Glomerular visceral epithelial cell (primary cell): ENCODE results near the gene PRELID2.

Source experiments
- DNase-seq: peaks from one replicate; pipeline ENCODE4 v3.0.0-alpha.2; 2016; ENCODE audit errors: extremely low spot score

PRELID2 gene

DNA sequence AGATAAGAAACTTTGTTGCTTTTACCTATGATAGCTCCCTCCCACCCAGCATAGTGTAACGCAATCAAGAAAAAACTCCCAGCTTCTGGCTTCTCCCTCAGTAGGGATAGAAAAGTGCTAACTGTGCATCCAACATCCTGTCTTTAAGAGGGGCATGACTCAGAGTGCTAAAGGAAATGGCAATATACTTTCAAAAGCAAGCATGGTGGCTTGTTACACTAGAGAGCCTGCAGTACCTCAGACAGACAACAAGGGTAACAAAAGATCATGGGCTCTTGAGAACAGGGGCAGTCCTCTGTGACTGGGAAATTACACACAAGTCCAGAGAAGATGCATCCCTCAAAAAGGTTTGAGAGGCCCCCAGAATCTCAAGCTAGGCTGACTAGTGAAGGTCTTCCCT, 37.8 kb downstream of the PRELID2 start:
- DNase-seq = peak; percentile 18

DNA sequence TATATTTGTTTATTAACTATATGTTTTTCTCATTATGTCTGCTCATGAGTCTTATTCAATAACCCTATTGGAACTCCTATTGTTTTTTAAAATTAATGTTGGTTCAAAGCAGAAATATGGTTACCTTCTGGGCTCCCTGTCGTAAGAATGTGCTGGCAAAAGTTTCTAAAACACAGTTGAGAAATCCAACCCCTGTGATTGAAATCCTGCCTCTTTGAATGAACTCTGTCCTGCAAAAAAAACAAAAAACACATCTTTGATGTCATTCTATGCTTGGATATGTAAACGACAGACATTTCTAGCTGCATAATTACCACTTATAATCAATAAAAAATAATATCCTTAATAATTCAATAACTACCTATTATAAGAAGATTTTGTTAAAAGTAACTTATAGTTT, 38.8 kb downstream of the PRELID2 start:
- no peak for DNase-seq

DNA sequence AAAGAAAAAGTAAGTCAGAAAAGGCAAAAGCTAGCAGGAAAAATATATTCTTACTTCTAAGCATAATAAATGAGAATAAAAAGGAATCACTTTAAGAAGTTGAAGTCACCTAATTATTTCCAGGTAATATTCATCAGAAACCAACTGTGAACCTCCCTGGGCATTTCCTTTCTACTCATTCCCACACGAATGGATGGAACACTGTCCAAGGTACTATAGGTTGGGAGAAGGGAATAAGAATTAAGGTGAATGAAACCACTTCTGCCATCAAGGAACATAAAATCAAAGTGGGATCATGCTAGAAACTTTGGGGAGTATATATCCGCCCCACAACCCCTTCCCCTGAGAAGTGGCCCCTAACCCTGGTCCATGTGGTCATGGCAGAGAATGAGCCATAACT, 41.6 kb downstream of the PRELID2 start:
- DNase-seq = no peak

DNA sequence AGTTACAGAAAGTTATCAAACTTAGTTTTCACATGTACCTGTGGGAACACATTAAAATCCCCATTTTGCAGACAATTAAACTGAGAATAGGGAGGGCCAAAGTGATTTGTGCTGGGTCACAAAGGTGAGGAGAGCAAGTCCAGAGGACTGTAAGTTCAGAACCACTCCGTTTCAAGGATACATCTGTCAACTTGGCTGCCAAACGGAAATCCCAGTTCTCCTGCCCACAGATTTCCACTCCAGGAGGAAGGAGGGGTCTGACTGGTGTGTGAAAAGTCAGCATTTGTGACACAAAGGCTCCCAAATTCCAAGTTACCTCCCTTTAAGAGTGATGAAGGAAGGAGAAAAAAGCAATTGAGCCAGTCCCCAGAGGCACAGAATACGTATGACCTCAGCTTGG, 42.3 kb downstream of the PRELID2 start:
- no peak for DNase-seq

DNA sequence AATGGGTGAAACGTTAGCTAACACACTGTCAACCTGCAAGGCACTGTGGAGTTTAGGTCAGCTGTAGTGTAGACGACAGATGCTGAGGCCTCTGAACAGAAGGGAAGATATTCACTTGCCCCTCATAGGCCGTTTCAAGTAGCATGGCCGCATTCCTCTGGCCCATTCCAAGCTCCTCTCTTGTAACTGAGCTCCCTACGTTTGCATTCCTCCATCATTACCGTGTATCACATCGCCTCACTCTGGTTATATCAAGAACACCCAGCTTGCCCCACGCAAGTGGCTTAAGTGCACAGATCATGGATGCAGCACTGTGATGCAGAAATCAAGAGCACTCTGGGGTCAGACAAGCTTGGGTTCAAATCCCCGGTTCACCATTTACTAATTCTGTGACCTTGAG, 43.3 kb downstream of the PRELID2 start:
- no peak for DNase-seq

DNA sequence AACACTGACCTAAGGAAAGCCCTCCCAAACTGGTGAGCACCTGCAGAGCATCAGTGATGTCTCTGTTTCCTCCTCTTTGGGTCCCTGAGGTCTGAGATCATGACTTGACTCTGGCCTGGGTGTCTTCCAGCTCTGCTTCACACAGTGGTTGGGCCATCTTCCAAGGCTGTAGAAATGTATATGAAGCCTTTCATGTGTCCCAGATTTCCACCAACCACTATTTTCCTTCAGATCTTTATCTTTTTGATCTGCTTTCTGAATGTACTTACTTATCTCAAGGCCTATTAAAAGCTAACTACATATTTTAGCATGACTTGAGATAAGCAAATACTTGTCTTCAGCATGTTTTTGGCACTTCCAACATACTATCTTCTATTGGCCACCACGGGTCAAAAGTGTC, 47.1 kb downstream of the PRELID2 start:
- DNase-seq = no peak

DNA sequence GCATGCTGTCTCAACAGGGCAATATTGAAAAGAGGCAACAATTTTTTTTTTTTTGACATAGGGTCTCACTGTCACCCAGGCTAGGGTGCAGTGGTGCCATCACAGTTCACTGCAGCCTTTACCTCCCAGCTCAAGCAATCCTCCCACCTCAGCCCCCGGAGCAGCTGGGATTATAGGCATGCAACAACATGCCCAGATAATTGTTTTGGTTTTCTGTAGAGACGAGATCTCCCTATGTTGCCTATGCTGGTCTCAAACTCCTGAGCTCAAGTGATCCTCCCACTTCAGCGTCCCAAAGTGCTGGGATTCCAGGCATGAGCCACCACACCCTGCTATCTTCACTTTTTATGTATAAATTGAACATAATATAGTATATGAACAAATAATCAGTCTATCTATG, 47.6 kb downstream of the PRELID2 start:
- DNase-seq = no peak

DNA sequence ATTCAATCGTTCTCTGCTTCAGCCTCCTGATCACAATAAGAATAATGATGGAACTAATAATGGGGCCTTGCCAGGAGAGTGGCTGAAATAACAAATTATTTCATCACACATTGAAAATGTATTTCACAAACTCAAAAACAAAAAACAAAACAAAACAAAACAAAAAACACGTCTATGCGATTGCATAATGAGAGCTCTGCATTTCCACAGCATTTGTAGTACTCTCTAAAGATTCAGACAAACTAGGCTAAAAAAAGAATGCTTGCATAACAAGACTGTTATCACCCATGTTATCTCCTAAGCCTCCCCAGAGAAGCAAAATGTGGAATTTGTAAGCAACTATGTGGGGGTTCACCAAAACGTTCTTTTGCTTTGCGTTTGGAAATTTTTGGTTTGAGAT, 48.1 kb downstream of the PRELID2 start:
- no peak for DNase-seq

DNA sequence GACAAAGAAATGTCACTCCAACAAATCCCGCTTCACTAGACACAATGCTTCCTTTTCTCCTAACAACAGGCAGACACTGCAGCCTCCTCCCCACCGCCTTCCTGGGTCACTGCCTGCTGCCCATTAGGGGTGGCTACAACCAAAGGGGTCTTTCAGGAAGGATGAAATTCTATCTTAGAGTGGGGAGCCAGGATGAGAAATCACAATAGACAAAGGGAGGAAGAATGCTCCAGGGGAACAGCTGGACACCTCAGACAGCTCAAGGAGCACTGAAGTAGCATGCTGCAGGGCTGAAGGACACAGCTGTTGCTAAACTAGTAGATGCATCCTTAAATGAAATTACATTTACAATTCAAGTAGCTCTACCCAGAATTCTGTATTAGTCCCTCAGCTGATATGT, 54.2 kb downstream of the PRELID2 start:
- DNase-seq = no peak

DNA sequence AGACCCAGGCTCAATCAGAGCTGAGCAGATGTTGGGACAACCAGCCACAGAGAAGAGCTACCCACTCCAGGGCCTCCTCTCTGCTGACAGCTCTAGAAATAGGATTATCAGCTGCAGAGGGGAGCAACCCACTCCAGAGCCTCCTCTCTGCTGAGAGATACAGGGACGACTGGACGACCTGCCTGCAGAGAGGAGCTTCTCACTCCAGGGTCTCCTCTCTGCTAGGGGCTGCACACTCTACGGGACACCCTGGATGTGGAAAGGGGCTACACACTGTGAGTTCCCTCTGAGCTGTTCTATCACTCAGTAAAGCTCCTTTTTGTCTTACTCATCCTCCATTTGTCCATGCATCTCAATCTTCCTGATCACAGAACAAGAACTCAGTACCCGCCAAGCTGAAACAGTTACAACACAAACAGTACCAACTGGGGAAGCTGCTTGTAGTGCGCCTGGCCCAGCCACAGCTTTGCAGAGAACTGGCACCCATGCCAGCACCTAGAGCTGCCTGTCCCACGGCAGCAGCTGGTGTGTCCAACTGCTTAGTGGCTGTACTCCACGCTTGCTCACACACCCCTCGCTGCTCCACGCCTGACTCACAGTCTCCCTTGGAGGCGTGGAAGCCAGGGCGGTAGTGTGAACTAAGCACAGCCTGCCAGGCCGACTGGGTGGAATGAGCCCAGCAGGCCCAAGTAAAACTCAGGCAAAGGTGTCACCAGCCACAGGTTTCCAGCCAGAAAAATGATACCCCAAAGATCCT, 56.8 kb downstream of the PRELID2 start:
- DNase-seq = no peak

DNA sequence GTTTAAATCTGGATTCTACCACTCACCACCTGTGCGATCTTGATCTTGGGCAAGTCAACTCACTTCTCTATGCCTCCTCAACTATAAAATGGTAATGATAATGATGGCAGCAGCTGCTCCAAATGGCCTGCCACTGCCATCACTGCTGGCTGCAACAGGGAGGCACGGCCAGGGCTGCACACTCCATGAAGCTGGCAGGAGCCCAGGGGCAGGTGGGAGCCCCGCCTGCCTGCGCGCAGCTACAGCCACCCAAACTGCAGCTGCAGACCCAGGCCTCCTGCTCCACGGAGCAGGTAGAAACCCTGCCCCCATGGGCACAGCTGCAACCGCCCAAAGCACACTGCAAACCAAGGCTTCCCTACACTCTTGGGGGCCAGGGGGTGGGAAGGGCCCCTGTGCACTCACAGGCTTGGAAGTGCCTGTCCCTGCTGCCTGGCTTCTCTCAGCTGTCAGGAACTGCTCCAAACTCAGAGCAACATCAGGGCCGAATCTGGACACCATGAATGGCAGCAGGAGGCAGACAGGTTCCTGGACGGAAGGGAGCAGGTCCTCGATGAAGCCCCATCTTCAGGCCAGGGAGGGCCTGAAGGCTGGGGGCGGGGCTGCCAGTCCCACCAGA, 57.6 kb downstream of the PRELID2 start:
- DNase-seq = no peak

DNA sequence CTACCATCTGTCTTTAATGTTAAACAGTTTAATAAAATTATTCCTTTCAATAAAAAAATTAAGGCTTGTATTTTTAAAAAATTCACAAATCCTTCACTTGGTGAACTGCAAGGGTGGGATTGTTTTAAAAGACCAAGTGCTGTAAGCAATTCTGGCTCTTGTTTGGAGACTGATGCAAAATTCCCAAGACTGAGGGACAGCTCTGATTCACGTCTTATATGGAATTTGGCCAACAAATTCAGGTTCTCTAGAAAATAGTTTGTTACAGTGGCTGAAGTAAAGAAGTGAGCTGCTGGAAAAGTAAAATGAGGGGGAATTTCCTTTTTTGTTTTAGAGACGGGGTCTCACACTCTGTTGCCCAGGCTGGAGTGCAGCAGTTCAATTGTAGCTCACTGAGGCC, 58.3 kb downstream of the PRELID2 start:
- DNase-seq = peak; percentile 7

DNA sequence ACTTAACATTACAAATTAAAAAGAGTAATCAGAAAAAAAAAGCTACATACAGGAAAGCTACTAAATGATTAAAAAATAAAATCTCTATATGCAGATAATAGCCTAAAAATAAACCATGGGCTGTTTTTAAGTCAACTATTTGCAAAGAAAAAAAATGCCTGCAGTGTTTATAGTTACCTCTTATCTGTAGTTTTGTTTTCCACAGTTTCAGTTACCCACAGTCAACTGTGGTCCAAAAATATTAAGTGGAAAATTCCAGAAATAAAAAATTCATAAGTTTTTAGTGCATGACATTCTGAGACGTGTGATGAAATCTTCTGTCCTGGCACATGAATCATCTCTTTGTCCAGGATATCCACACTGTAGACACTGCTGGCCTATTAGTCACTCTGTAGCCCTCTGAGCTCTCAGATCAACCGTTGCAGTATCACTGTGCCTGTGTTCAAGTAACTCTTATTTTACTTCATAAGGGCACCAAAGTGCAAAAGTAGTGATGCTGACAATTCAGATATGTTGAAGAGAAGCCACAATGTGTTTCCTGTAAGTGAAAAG, 59.2 kb downstream of the PRELID2 start:
- peak; percentile 76 for DNase-seq

DNA sequence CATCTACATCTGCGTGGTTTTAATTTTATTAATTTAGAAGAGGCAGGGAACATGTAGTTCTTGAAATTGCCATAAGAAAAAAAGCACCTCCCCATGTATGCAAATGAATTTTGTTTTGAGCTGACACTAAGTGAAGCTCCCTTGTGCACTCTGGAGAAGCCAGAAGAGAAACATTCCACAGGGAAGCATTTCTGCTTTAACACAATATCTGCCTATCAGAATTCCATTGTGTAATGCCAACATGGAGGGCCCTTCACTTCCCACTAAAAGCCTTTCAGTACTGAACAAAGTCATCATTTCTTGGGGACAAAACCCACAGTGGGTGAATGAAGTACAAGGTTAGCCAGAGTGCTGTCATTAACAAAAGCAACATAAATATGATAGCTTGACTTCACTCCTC, 59.7 kb downstream of the PRELID2 start:
- DNase-seq = no peak

DNA sequence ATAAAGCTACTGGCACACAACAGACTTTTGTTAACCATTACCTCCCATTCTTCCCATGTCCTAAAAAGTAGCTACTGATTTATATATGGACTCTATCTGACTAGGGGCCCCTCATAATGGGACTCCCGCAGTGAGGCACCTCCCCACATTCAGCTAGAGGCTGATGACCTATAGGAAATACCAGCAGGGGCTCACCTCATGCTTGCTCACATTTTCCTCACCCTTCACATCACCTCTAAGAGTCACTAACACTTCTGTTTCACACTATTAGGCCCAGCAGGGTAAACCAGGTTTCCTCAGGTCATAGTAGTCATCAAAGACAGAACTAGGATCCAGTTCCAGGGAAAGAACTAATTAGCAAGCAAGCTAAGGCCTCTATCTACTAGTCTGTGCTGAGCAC, 60.7 kb downstream of the PRELID2 start:
- DNase-seq = no peak

DNA sequence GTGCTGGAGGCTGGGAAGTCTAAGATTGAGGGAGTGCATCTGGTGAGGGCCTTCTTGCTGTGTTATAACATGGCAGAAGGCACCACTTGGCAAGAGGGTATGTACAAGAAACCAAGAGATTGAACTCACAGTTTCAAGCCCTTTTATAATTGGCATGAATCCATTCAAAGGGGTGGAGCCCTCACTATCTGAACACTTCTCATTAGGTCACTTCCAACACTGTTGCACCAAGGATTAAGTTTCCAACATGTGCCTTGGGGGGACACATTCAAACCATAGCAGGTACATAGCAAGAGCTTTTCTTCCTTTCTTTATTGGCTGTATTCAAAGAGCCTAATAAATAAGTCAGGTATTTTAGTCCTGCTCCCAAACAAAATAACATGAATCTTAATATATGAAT, 62.7 kb downstream of the PRELID2 start:
- no peak for DNase-seq

DNA sequence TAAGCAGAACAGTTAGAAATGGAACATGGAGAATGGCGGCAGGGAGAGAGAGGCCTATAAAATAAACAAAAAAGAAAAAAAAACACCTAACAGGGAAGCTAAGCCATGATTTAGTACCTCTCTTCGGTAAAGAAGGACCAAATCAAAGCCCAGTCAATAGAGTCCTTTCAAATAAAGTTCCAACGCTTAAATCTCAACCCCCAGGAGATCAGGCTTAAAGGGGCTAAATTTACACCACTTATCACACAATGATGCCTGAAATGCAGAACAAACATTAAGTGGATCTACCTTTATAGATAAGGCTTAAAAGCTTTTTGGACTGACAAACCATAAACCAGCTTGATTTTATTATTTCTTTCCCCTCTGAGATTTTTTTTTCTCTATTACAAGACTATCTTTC, 66.3 kb downstream of the PRELID2 start:
- no peak for DNase-seq

DNA sequence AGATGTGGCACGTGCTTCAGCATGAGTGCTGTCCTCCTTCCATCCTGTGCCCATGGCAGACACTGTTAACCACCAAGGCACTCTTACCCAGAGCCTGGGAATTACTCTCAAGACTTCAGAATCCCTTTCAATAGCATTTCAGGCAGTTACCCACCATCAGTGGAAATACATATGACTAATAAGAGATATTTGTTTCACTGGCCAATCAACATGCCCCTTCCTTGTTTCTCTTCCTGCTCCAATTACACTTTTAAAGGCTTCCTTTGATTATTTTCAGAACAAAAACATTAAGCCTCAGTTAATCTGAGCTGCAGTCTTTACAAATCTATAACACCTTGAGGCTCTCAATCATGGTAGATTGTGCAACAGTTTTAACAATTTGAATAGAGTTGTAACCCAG, 70.8 kb downstream of the PRELID2 start:
- no peak for DNase-seq

DNA sequence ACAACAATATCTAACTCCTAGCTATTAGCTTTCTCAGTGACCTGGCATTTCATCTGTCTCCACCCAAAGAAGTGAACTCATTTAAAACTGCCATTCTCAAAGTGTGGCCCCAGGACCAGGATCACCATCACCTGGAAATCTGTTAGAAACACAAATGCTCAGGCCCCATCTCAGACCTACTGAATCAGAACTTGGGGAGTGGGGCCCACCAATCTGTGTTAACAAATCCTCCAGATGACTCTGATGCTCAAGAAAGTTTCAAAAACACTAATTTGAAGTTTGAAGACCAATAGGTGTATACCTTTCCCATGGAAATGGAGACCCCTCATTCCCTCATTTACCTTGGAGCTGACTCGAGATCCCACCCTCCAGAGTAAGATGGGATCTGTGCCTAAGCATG, 72.3 kb downstream of the PRELID2 start:
- DNase-seq = no peak

DNA sequence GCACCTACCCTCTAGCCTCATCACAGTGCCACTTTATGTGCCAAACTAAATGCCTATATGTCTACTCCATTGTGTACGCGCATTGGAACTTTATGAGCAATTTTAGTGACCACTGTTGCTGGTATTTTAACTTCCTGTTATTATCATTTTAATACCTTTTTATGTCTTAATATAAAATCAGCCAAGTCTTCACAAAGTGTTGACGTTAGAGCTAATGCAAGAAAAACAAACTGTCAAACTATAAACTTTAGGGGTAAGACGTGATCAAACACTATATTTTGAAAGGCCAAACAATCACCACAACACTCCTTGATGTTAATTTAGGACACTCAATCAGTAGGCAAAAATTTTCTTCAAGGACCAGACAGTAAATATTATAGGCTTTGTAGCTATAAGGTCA, 73.9 kb downstream of the PRELID2 start:
- no peak for DNase-seq

DNA sequence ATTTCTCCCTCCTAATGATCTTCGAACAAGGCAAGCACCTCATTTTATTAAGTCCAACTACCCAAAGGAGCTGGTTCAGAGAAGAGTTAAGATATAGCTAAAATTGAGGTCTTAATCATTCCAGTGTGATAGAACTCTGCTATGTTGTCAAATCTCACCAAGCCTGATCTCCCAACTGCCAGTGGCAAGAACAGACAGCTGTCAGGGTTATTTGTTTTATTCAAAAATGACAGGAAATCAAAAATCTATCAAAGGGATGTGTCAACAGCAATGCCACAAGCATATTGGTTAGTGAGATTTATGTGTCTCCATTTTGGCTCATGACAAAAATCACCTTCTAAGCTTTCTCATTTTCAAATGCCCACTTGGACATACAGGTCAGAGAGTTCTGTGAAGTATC, 74.5 kb downstream of the PRELID2 start:
- no peak for DNase-seq

DNA sequence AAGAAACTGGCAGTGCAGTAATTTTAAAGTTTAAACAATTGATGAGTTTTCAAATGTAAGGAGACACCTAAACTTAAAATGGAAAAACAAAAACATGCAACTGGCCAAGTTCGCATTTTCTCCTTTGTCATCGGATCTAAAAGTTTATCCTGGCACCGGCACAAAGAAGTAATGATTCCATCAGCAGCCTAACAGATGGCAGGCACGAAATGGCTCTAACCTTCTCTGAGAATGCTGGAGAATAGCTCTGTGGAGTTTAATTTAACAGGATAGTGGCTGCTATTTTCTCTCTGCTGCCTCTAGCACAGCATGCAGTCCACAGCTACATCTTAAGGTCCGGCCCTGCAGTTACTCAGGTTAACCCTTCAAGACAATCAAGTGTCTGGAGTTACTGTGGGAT, 82.2 kb downstream of the PRELID2 start:
- DNase-seq = no peak

DNA sequence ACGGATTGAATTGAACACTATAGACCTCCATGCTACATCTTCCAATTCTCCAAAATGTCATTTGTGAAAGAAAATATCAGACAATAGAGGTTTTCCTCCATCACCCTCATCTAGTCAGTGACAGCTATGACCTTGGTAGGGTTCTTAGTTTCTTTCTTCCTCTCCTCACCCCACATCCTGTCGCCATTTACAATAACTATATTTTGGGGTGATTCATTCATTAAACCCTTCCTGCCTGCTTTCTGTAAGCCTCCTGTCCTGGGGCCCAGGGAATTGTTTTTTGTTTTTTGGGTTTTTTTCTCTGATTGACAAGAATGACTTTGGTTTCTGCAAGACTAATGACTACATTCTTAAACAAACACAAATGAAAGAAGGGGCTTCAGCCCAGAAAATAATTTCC, 82.6 kb downstream of the PRELID2 start:
- DNase-seq = no peak

DNA sequence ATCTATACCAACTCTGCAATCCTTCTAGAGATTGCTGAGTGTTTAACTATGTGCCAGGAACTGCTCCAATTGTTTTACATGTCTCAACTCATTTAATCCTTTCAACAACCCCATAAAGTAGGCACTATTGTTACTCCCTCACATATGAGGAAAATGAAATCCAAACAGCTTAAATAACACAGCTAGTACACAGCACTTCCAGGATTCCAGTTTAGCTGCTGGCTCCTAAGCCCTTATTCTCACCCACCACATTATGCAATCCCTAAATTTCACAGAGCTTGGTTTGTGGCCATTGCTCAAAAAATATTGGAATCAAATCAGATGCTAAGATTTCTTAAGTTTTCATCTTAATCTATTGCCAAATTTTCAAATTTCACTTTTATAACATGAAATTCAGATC, 84.9 kb downstream of the PRELID2 start:
- DNase-seq = no peak
